PC-9 (cell line): ENCODE data around the gene XYLT2. TPM values are rescaled to one million over a fixed set of nuclear protein-coding genes. Genes with fewer than 3 reads are reported as not detected.

Experiments used
- BruUV-seq: library from RNA; stranded (reverse); fragments of 400-500 nt; replicated peaks from 2 replicates; lab custom pipeline; 2021; lab: Mats Ljungman, UMichigan
- CTCF ChIA-PET: fragments of 300-600 bp; sonication (Branson Sonifier 250); formaldehyde crosslinking; loops from one replicate; lab custom pipeline; 2022; ENCODE audit warnings: antibody characterized with exemption; lab: Charles Lee
- POLR2A ChIA-PET: fragments of 300-600 bp; sonication (Branson Sonifier 250); formaldehyde crosslinking; loops from one replicate; lab custom pipeline; 2022; ENCODE audit warnings: antibody characterized with exemption; ENCODE audit not compliant: unreplicated experiment; lab: Charles Lee
- DNase-seq, 2 experiments: peaks; one replicate each; pipeline versions ENCODE4 v3.0.0 to v3.0.0-alpha.2; 2015 to 2022; ENCODE audit warnings: mixed read lengths in 1 of 2
- H2AFZ ChIP-seq: fragments of 200-600 bp; sonication (generic); 2 replicates; pipeline ENCODE4 v1.8.1; 2017; ENCODE audit warnings: antibody characterized with exemption
- H3F3A ChIP-seq: fragments of 200-600 bp; sonication (generic); 2 replicates; pipeline ENCODE4 v1.8.1; 2017; ENCODE audit warnings: antibody characterized with exemption, mild to moderate bottlenecking, low read depth; ENCODE audit not compliant: insufficient read depth
- H3K27ac ChIP-seq: fragments of 200-600 bp; sonication (generic); 2 replicates; pipeline ENCODE4 v1.6.1; 2016; ENCODE audit warnings: mixed run types
- H3K27me3 ChIP-seq: fragments of 200-600 bp; sonication (generic); 2 replicates; pipeline ENCODE4 v1.6.1; 2016; ENCODE audit warnings: low read depth, mixed run types; ENCODE audit not compliant: insufficient read depth
- H3K36me3 ChIP-seq: fragments of 200-600 bp; sonication (generic); 2 replicates; pipeline ENCODE4 v1.6.1; 2016; ENCODE audit warnings: low read depth, mixed run types
- H3K4me1 ChIP-seq: fragments of 200-600 bp; sonication (generic); replicated peaks from 2 replicates; pipeline ENCODE4 v1.6.1; 2016; ENCODE audit warnings: mixed run types; ENCODE audit not compliant: insufficient read depth
- H3K4me2 ChIP-seq: fragments of 200-600 bp; sonication (generic); 2 replicates; pipeline ENCODE4 v1.6.1; 2017; ENCODE audit warnings: mixed run types
- H3K4me3 ChIP-seq: fragments of 200-600 bp; sonication (generic); 2 replicates; pipeline ENCODE4 v1.6.1; 2016; ENCODE audit warnings: mixed run types
- H3K79me2 ChIP-seq: fragments of 200-600 bp; sonication (generic); 2 replicates; pipeline ENCODE4 v1.6.1; 2017; ENCODE audit warnings: low read depth, mixed run types
- H3K9me2 ChIP-seq: fragments of 200-600 bp; sonication (generic); 2 replicates; pipeline ENCODE4 v1.8.1; 2017; ENCODE audit warnings: mild to moderate bottlenecking; ENCODE audit not compliant: insufficient read depth
- H3K9me3 ChIP-seq: fragments of 200-600 bp; sonication (generic); 2 replicates; pipeline ENCODE4 v1.8.1; 2016; ENCODE audit warnings: low read depth; ENCODE audit not compliant: insufficient read depth
- H4K20me1 ChIP-seq: fragments of 200-600 bp; sonication (generic); 2 replicates; pipeline ENCODE4 v1.8.1; 2017; ENCODE audit not compliant: insufficient read depth
- CTCF ChIP-seq: fragments of 200-600 bp; sonication (generic); conservative IDR thresholded peaks from 2 replicates; pipeline ENCODE4 v1.6.1; 2017; ENCODE audit warnings: mixed run types, antibody characterized with exemption, mild to moderate bottlenecking, moderate library complexity
- EZH2 ChIP-seq: fragments of 200-600 bp; sonication (generic); IDR thresholded peaks from 2 replicates; pipeline ENCODE4 v1.8.0; 2017; ENCODE audit warnings: antibody characterized with exemption, low read depth
- intact Hi-C: fragments of 100-400 bp; cut with micrococcal nuclease; formaldehyde crosslinking; loops from one replicate; pipeline ENCODE4 v1.10.0; 2022; ENCODE audit not compliant: unreplicated experiment
- total RNA-seq: library from RNA; stranded (reverse); gene quantifications from 2 replicates; pipeline ENCODE4 v1.2.3, GENCODE V29; 2021

The XYLT2 gene
- total RNA-seq, 1 experiment from 2014 or later, result 37.5 TPM

- Histone ChIP-seq H3K9me3 (no peaks in the 10 kb centered on the region), H4K20me1 (peaks cover 8% of the 10 kb centered on the region; the same call in 1 of the 2 replicates), H3K27ac (no peak overlapping the region), H3F3A (peaks cover 66% of the 10 kb centered on the region), H3K36me3 (peaks cover 41% of the 10 kb centered on the region; the same call in 1 of the 2 replicates), H3K9me2 (no peaks in the 10 kb centered on the region), H3K79me2 (0 out of 2 replicates have a peak, but pooled peaks cover 4% of the 10 kb centered on the region), H3K4me2 (no peak overlapping the region), H3K27me3 (no peaks in the 10 kb centered on the region), H3K4me3 (no peak overlapping the region), H3K4me1 (no peaks in the 10 kb centered on the region), H2AFZ (no peak overlapping the region)
- intact Hi-C loops, result no loop called here
- CTCF ChIA-PET, result interaction anchor here (0.6 kb wide), 1 partner anchor 194 kb away, joined by 3 read pairs; no protein-coding TSS in a partner anchor
- BruUV-seq, result no TSS peak
- TF ChIP-seq CTCF (no peak), EZH2 (no peak)
- DNase-seq, result no peak
- POLR2A ChIA-PET, result interaction anchor here (0.7 kb wide), 1 partner anchor 42 kb away, joined by 3 read pairs; no protein-coding TSS in a partner anchor
Observed at GRCh38 chr17:50381920-50382319, 36.0 kb downstream of the XYLT2 start.

DNA sequence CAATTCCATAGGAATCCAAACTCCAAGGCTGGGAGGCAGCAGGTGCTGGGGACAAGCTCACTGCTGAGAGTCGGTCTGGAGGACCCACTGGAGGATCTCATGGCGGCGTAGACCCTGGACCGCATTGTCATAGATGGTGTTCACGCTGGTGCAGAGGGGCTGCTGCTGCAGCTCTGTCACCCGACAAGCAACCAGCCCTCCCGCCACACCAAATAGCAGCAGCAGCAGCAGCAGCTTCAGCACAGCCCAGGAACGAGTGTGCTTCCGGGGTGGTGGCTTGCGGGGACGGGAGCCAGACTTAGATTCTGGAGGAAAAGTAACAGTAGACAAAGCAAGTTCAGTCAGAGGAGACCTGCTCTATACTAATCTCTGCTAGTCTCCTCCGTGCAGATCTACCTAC lies 37.0 kb downstream of the XYLT2 start:
- Histone ChIP-seq H3K9me2 (no peaks in the 10 kb centered on the region), H3K9me3 (no peaks in the 10 kb centered on the region), H3K27me3 (no peaks in the 10 kb centered on the region), H3K36me3 (peaks cover 50% of the 10 kb centered on the region), H3K4me3 (no peak overlapping the region), H3K4me2 (no peak overlapping the region), H4K20me1 (peaks cover 11% of the 10 kb centered on the region; the same call in 1 of the 2 replicates), H3K4me1 (no peaks in the 10 kb centered on the region), H3F3A (peaks cover 68% of the 10 kb centered on the region), H2AFZ (no peak overlapping the region), H3K27ac (no peak overlapping the region), H3K79me2 (peaks cover 11% of the 10 kb centered on the region; the same call in 1 of the 2 replicates)
- DNase-seq, result no peak
- CTCF ChIA-PET, result no interaction called here
- no TSS peak for BruUV-seq
- intact Hi-C loops, result no loop called here
- TF ChIP-seq EZH2 (no peak), CTCF (no peak)
- POLR2A ChIA-PET, result no interaction called here

DNA sequence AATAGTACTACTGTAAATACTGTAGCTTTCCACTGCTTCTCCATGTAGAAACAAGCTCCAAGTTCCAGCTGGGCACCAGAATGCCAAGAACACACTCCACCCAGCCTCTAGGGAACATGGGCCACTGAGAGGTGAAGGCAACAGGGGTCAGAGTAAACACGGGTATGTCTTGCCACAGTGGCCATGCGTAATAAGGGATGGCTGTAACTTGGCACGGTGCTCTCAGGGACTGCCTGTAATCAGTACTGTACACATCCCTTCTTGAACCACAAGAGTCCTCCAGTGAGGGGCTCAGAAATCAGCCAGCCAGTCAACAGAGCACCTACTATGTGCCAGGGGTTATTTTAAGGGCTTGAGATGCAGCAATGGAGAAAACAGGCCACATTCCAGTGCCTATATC lies 40.6 kb downstream of the XYLT2 start:
- no peak for DNase-seq
- TF ChIP-seq EZH2 (no peak), CTCF (no peak)
- no peaks in the 10 kb centered on the region for H3K9me3 ChIP-seq
- BruUV-seq, result no TSS peak
- H3K4me3 ChIP-seq, result no peak overlapping the region
- H3K27me3 ChIP-seq, result no peaks in the 10 kb centered on the region
- no peak overlapping the region for H3K27ac ChIP-seq
- H3K36me3 ChIP-seq, result peaks cover 76% of the 10 kb centered on the region
- H3K9me2 ChIP-seq, result no peaks in the 10 kb centered on the region
- no peak overlapping the region for H3K4me2 ChIP-seq
- intact Hi-C loops, result no loop called here
- H4K20me1 ChIP-seq, result peaks cover 40% of the 10 kb centered on the region
- POLR2A ChIA-PET, result interaction anchor here (0.6 kb wide), 1 partner anchor 688 kb away, joined by 5 read pairs; no protein-coding TSS in a partner anchor
- H3F3A ChIP-seq, result peaks cover 65% of the 10 kb centered on the region
- CTCF ChIA-PET, result no interaction called here
- H3K79me2 ChIP-seq, result peaks cover 41% of the 10 kb centered on the region
- H2AFZ ChIP-seq, result no peak overlapping the region
- peaks cover 14% of the 10 kb centered on the region for H3K4me1 ChIP-seq
